HepG2 (cell line): ENCODE data around the gene ZBTB46.

Experiments used
- DR1 ChIP-seq: sonication (generic); formaldehyde crosslinking; IDR thresholded peaks from 2 replicates; pipeline ENCODE4 v1.8.0; 2021; ENCODE audit warnings: mild to moderate bottlenecking, missing genetic modification reagents, inconsistent platforms
- EP300 ChIP-seq, 3 experiments: sonication (generic) in 1 of 3; formaldehyde crosslinking in 1 of 3; IDR thresholded peaks; 2 replicates each; pipeline versions ENCODE4 v1.5.1 to v1.6.1; 2011 to 2020; ENCODE audit warnings: low read depth in 2 of 3, low read length in 2 of 3, borderline replicate concordance in 1 of 3, improper control_type of control experiment in 1 of 3, mild to moderate bottlenecking in 1 of 3, missing genetic modification reagents in 1 of 3, moderate library complexity in 1 of 3

GRCh38 chr20:63712191-63712590, 118.9 kb downstream of the ZBTB46 start:
- TF ChIP-seq DR1 (no peak), EP300 (IDR thresholded peaks at IDR 0.05; ENCODE audit: low read depth in 2 of 2, low read length in 2 of 2) (no peak), EP300 (CRISPR knock-in tag; IDR thresholded peaks at IDR 0.05; ENCODE audit: borderline replicate concordance) (no peak)
